ENCODE results near the gene IRF4.
A peak's percentile ranks its signal among the peaks of the same experiment; 100 is the strongest.

The IRF4 gene

GRCh38 chr6:408599-409102, 17.1 kb downstream of the IRF4 start:
- no peak overlapping the region for H3K27ac ChIP-seq (ENCODE audit: low read length)
- H3K4me3 ChIP-seq (ENCODE audit: low read length): 0 out of 2 replicates have a peak overlapping the region, but pooled peaks have one; percentile 7
- no peaks in the 10 kb centered on the region for H3K27me3 ChIP-seq (ENCODE audit: insufficient read depth, low read length)
- H3K9ac ChIP-seq (ENCODE audit: low read depth, low read length): no peak overlapping the region
- no peaks in the 10 kb centered on the region for H3K9me3 ChIP-seq (ENCODE audit: insufficient read depth, low read depth, low read length)
- peaks cover 4% of the 10 kb centered on the region; the same call in 1 of the 2 replicates for H3K4me1 ChIP-seq (ENCODE audit: insufficient read depth, low read length)
- H3K36me3 ChIP-seq (ENCODE audit: insufficient read depth, low read depth, low read length): no peaks in the 10 kb centered on the region

DNA sequence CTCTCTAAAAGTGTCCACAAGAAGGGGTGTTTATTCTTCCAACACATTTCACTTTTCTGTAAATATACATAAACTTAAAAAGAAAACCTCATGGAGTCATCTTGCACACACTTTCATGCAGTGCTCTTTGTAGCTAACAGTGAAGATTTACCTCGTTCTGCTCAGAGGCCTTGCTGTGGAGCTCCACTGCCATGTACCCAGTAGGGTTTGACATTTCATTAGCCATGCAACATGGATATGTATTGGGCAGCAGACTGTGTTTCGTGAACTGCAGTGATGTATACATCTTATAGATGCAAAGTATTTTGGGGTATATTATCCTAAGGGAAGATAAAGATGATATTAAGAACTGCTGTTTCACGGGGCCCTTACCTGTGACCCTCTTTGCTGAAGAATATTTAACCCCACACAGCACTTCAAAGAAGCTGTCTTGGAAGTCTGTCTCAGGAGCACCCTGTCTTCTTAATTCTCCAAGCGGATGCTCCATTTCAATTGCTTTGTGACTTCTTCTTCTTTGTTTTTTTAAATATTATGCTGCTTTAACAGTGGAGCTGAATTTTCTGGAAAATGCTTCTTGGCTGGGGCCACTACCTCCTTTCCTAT, 17.9 kb downstream of the IRF4 start:
- H3K27me3 ChIP-seq (ENCODE audit: insufficient read depth, low read length): no peaks in the 10 kb centered on the region
- H3K4me1 ChIP-seq (ENCODE audit: insufficient read depth, low read length): peaks cover 4% of the 10 kb centered on the region; the same call in 1 of the 2 replicates
- H3K9me3 ChIP-seq (ENCODE audit: insufficient read depth, low read depth, low read length): no peaks in the 10 kb centered on the region
- no peak overlapping the region for H3K27ac ChIP-seq (ENCODE audit: low read length)
- no peak overlapping the region for H3K4me3 ChIP-seq (ENCODE audit: low read length)
- no peaks in the 10 kb centered on the region for H3K36me3 ChIP-seq (ENCODE audit: insufficient read depth, low read depth, low read length)
- H3K9ac ChIP-seq (ENCODE audit: low read depth, low read length): no peak overlapping the region

GRCh38 chr6:410555-411395, 19.2 kb downstream of the IRF4 start:
- Histone ChIP-seq H3K9ac (ENCODE audit: low read depth, low read length) (no peak overlapping the region), H3K9me3 (ENCODE audit: insufficient read depth, low read depth, low read length) (no peaks in the 10 kb centered on the region), H3K4me3 (ENCODE audit: low read length) (no peak overlapping the region), H3K36me3 (ENCODE audit: insufficient read depth, low read depth, low read length) (no peaks in the 10 kb centered on the region), H3K27me3 (ENCODE audit: insufficient read depth, low read length) (no peaks in the 10 kb centered on the region), H3K4me1 (ENCODE audit: insufficient read depth, low read length) (peaks cover 4% of the 10 kb centered on the region; the same call in 1 of the 2 replicates), H3K27ac (ENCODE audit: low read length) (no peak overlapping the region)

GRCh38 chr6:411402-412145, 20.0 kb downstream of the IRF4 start:
- H3K36me3 ChIP-seq (ENCODE audit: insufficient read depth, low read depth, low read length): no peaks in the 10 kb centered on the region
- no peaks in the 10 kb centered on the region for H3K27me3 ChIP-seq (ENCODE audit: insufficient read depth, low read length)

DNA sequence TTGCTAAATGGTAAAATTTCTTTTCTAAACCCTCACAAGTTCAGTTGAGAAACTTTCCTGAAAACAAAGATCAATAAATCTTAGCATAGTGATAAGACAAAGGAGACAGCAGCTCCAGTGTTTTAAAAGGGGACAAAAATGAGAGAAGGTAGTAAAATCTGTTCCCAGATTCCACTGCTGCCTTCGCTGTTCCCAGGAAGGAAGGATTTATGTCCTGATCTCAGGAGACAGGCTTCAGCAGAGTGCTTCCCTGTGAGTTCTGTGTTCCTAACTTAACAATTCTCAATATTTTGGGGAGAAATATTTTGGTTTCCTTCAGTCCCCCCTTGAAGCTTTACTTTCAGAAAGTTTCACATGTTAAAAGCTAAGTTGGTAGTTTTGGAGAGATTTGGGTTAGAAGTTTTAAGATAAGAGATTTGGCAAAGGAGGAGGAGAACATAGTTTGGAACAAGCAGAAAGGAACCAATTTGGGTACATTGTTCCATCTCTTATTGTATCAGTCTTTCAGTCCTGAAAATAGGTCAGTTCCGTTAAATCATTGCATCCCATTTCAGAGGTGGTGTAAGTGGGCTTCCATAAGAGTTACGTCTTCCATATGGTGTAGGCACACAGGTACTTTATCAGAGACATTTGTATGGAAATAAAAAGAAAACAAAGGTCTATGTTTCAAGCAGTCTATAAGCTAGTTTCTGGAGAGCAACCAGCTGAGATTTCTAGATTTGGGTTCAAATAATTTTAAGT, 20.8 kb downstream of the IRF4 start:
- Histone ChIP-seq H3K27me3 (ENCODE audit: insufficient read depth, low read length) (no peaks in the 10 kb centered on the region), H3K9ac (ENCODE audit: low read depth, low read length) (no peak overlapping the region), H3K4me1 (ENCODE audit: insufficient read depth, low read length) (peaks cover 4% of the 10 kb centered on the region; the same call in 1 of the 2 replicates), H3K36me3 (ENCODE audit: insufficient read depth, low read depth, low read length) (no peaks in the 10 kb centered on the region), H3K4me3 (ENCODE audit: low read length) (no peak overlapping the region), H3K9me3 (ENCODE audit: insufficient read depth, low read depth, low read length) (no peaks in the 10 kb centered on the region), H3K27ac (ENCODE audit: low read length) (no peak overlapping the region)

More at GRCh38 chr6:411402-412145, 20.0 kb downstream of the IRF4 start:
- Histone ChIP-seq H3K27ac (ENCODE audit: low read length) (no peak overlapping the region), H3K9ac (ENCODE audit: low read depth, low read length) (no peak overlapping the region), H3K4me3 (ENCODE audit: low read length) (no peak overlapping the region), H3K4me1 (ENCODE audit: insufficient read depth, low read length) (peaks cover 4% of the 10 kb centered on the region; the same call in 1 of the 2 replicates), H3K9me3 (ENCODE audit: insufficient read depth, low read depth, low read length) (no peaks in the 10 kb centered on the region)

DNA sequence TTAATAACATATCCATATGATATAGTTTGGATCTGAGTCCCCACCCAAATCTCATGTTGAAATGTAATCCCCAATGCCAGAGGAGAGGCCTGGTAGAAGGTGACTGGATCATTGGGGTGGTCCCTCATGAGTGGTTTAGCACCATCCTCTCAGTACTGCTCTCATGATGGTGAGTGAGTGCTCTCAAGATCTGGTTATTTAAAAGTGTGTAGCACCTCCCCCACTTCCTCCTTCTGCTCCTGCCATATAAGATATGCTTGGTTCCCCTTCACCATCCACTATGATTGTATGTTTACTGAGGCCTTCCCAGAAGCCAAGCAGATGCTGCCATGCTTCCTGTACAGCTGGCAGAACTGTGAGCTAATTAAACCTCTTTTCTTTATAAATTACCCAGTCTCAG, 22.9 kb downstream of the IRF4 start:
- Histone ChIP-seq H3K4me3 (ENCODE audit: low read length) (no peak overlapping the region), H3K9ac (ENCODE audit: low read depth, low read length) (no peak overlapping the region), H3K27me3 (ENCODE audit: insufficient read depth, low read length) (no peaks in the 10 kb centered on the region), H3K9me3 (ENCODE audit: insufficient read depth, low read depth, low read length) (no peaks in the 10 kb centered on the region), H3K4me1 (ENCODE audit: insufficient read depth, low read length) (no peaks in the 10 kb centered on the region), H3K36me3 (ENCODE audit: insufficient read depth, low read depth, low read length) (no peaks in the 10 kb centered on the region), H3K27ac (ENCODE audit: low read length) (no peak overlapping the region)

- H3K36me3 ChIP-seq (ENCODE audit: insufficient read depth, low read depth, low read length): no peaks in the 10 kb centered on the region
- no peak overlapping the region for H3K4me3 ChIP-seq (ENCODE audit: low read length)
- H3K4me1 ChIP-seq (ENCODE audit: insufficient read depth, low read length): no peaks in the 10 kb centered on the region
- no peaks in the 10 kb centered on the region for H3K27me3 ChIP-seq (ENCODE audit: insufficient read depth, low read length)
- no peak overlapping the region for H3K27ac ChIP-seq (ENCODE audit: low read length)
- no peaks in the 10 kb centered on the region for H3K9me3 ChIP-seq (ENCODE audit: insufficient read depth, low read depth, low read length)
- H3K9ac ChIP-seq (ENCODE audit: low read depth, low read length): no peak overlapping the region
Observed at GRCh38 chr6:415087-415486, 23.5 kb downstream of the IRF4 start.

DNA sequence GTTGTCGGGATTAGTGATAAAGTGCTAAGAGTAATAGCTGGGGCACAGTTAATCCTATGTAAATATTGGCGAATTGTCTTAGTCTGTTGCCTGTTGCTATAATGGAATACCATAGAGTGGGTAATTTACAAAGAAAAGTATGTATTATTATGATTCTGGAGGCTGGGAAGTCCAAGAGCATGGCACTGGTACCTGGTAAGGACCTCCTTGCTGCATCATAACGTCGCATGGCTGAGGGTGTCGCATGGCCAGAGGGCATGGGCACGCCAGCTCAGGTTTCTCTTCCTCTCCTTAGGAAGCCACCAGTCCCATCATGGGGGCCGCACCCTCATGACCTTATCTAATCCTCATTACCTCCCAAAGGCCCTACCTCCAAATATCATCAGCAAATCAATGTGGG, 29.7 kb downstream of the IRF4 start:
- Histone ChIP-seq H3K27ac (ENCODE audit: low read length) (no peak overlapping the region), H3K4me3 (ENCODE audit: low read length) (no peak overlapping the region), H3K36me3 (ENCODE audit: insufficient read depth, low read depth, low read length) (no peaks in the 10 kb centered on the region), H3K9me3 (ENCODE audit: insufficient read depth, low read depth, low read length) (no peaks in the 10 kb centered on the region), H3K9ac (ENCODE audit: low read depth, low read length) (no peak overlapping the region), H3K27me3 (ENCODE audit: insufficient read depth, low read length) (no peaks in the 10 kb centered on the region), H3K4me1 (ENCODE audit: insufficient read depth, low read length) (no peaks in the 10 kb centered on the region)

- no peaks in the 10 kb centered on the region for H3K36me3 ChIP-seq (ENCODE audit: insufficient read depth, low read depth, low read length)
- no peak overlapping the region for H3K4me3 ChIP-seq (ENCODE audit: low read length)
- no peaks in the 10 kb centered on the region for H3K4me1 ChIP-seq (ENCODE audit: insufficient read depth, low read length)
- H3K9me3 ChIP-seq (ENCODE audit: insufficient read depth, low read depth, low read length): no peaks in the 10 kb centered on the region
- no peaks in the 10 kb centered on the region for H3K27me3 ChIP-seq (ENCODE audit: insufficient read depth, low read length)
- no peak overlapping the region for H3K9ac ChIP-seq (ENCODE audit: low read depth, low read length)
- H3K27ac ChIP-seq (ENCODE audit: low read length): no peak overlapping the region
Observed at GRCh38 chr6:422433-423054, 31.0 kb downstream of the IRF4 start.

GRCh38 chr6:423055-423798, 31.7 kb downstream of the IRF4 start:
- no peak overlapping the region for H3K27ac ChIP-seq (ENCODE audit: low read length)
- H3K27me3 ChIP-seq (ENCODE audit: insufficient read depth, low read length): no peaks in the 10 kb centered on the region
- H3K9ac ChIP-seq (ENCODE audit: low read depth, low read length): no peak overlapping the region
- H3K36me3 ChIP-seq (ENCODE audit: insufficient read depth, low read depth, low read length): no peaks in the 10 kb centered on the region
- no peak overlapping the region for H3K4me3 ChIP-seq (ENCODE audit: low read length)
- H3K9me3 ChIP-seq (ENCODE audit: insufficient read depth, low read depth, low read length): no peaks in the 10 kb centered on the region
- no peaks in the 10 kb centered on the region for H3K4me1 ChIP-seq (ENCODE audit: insufficient read depth, low read length)

Measured in iPS-20b (cell line).